ENCODE data around the gene PTPN18.

- TF ChIP-seq EZH2 (IDR thresholded peaks at IDR 0.05; ENCODE audit: insufficient read depth, low read length) (no peak), CTCF (IDR thresholded peaks at IDR 0.05; ENCODE audit: insufficient read depth, low read depth, low read length) (no peak)
These were observed 48.0 kb upstream of the PTPN18 start for GRCh38 chr2:130307850-130308249.

Data from astrocyte (in vitro differentiated cells and primary cell).